Esophagus muscularis mucosa (tissue), 4 donors: ENCODE data around the gene NTRK2. TPM values are rescaled to one million over a fixed set of nuclear protein-coding genes. Genes with fewer than 3 reads are reported as not detected.

Experiments used
- DNase-seq: peaks from one replicate; pipeline ENCODE4 v3.0.0-alpha.2; 2017; ENCODE audit errors: extremely low spot score
- H3K27ac ChIP-seq, 4 donors: fragments of 200-600 bp; sonication (generic); replicated peaks in 1 of 4; 1 replicate in 3 of 4; 2 replicates in 1 of 4; pipeline ENCODE4 v1.5.1; 2016 to 2019; ENCODE audit warnings: mild to moderate bottlenecking in 1 of 4
- H3K27me3 ChIP-seq, 4 donors: fragments of 200-600 bp; sonication (generic); one replicate each; pipeline versions ENCODE4 v1.5.1 to v1.6.0; 2016 to 2019
- H3K36me3 ChIP-seq, 4 donors: fragments of 200-600 bp; sonication (generic); one replicate each; pipeline ENCODE4 v1.5.1; 2016 to 2019
- H3K4me1 ChIP-seq, 4 donors: fragments of 200-600 bp; sonication (generic); one replicate each; pipeline ENCODE4 v1.5.1; 2016 to 2019
- H3K4me3 ChIP-seq, 4 donors: fragments of 200-600 bp; sonication (generic); 1 replicate in 2 of 4; 2 replicates in 2 of 4; pipeline ENCODE4 v1.5.1; 2016 to 2019; ENCODE audit warnings: mild to moderate bottlenecking in 4 of 4, moderate library complexity in 1 of 4
- H3K9me3 ChIP-seq, 4 donors: fragments of 200-600 bp; sonication (generic); 1 replicate in 3 of 4; 2 replicates in 1 of 4; pipeline ENCODE4 v1.5.1; 2016 to 2019
- CTCF ChIP-seq, 3 experiments: fragments of 200-600 bp in 2 of 3; fragments of 450-650 bp in 1 of 3; sonication (generic) in 2 of 3; IDR thresholded peaks; one replicate each; pipeline ENCODE4 v1.5.1; 2017 to 2019; ENCODE audit warnings: antibody characterized with exemption in 3 of 3, mild to moderate bottlenecking in 2 of 3, moderate library complexity in 1 of 3
- EP300 ChIP-seq: sonication (generic); formaldehyde crosslinking; IDR thresholded peaks from one replicate; pipeline ENCODE4 v1.6.1; 2017; ENCODE audit warnings: antibody characterized with exemption
- POLR2A ChIP-seq: fragments of 450-650 bp; IDR thresholded peaks from one replicate; pipeline ENCODE4 v1.6.1; 2017; ENCODE audit warnings: antibody characterized with exemption, moderate library complexity, mild to moderate bottlenecking, low read depth
- POLR2AphosphoS5 ChIP-seq, 2 donors: sonication (generic); formaldehyde crosslinking; IDR thresholded peaks; one replicate each; pipeline ENCODE4 v1.6.1; 2017; ENCODE audit warnings: antibody characterized with exemption in 2 of 2
- WGBS: methylation state at CpG from one replicate; pipeline ENCODE4 v1.1.5; 2018; 5-methylcytosine and 5-hydroxymethylcytosine counted together
- intact Hi-C: fragments of 100-400 bp; cut with DNase I; formaldehyde crosslinking; loops from one replicate; pipeline ENCODE4 v1.15.1; 2023
- total RNA-seq, 4 donors: library from RNA; depleted of rRNA; stranded (reverse); fragments of >200 nt; gene quantifications; one replicate each; pipeline versions ENCODE4 v1.1.0 to v1.2.1, GENCODE V29; 2016

NTRK2 gene
- total RNA-seq, 4 donors from 2014 or later, result 1.2 to 6.3 (median 5.5) TPM

GRCh38 chr9:84966876-84967830 lies 297.6 kb downstream of the NTRK2 start:
- Histone ChIP-seq H3K27ac (no peak overlapping the region), H3K36me3 (no peaks in the 10 kb centered on the region), H3K4me1 (no peaks in the 10 kb centered on the region), H3K27me3 (peaks cover 0 to 9% (median 0%) of the 10 kb centered on the region in 4 donors), H3K9me3 (no peaks in the 10 kb centered on the region), H3K4me3 (no peak overlapping the region)
- TF ChIP-seq POLR2A (no peak), CTCF (IDR thresholded peaks at IDR 0.05) (no peak), POLR2AphosphoS5 (IDR thresholded peaks at IDR 0.05) (no peak), EP300 (no peak)
- no peak for DNase-seq
- intact Hi-C loops, result no loop called here
- WGBS, result 86% methylated on average over 15 of the region's 15 CpGs

- WGBS, result 76% methylated on average over 4 of the region's 4 CpGs
- H3K4me3 ChIP-seq, result no peak overlapping the region
- no peaks in the 10 kb centered on the region for H3K4me1 ChIP-seq
- H3K36me3 ChIP-seq, result no peaks in the 10 kb centered on the region
- TF ChIP-seq CTCF (IDR thresholded peaks at IDR 0.05) (no peak), EP300 (no peak), POLR2A (no peak), POLR2AphosphoS5 (IDR thresholded peaks at IDR 0.05) (no peak)
- peaks cover 0 to 9% (median 0%) of the 10 kb centered on the region in 4 donors for H3K27me3 ChIP-seq
- intact Hi-C loops, result no loop called here
- no peak for DNase-seq
- no peak overlapping the region for H3K27ac ChIP-seq
- H3K9me3 ChIP-seq, result no peaks in the 10 kb centered on the region
Observed at GRCh38 chr9:84969084-84969483, 299.6 kb downstream of the NTRK2 start.

GRCh38 chr9:84969736-84970135 lies 300.2 kb downstream of the NTRK2 start:
- no peak for DNase-seq
- no peak for TF ChIP-seq POLR2A
- TF ChIP-seq POLR2AphosphoS5 (IDR thresholded peaks at IDR 0.05), result no peak
- no peak for TF ChIP-seq CTCF (IDR thresholded peaks at IDR 0.05)
- TF ChIP-seq EP300, result no peak
- H3K9me3 ChIP-seq, result no peaks in the 10 kb centered on the region
- no peaks in the 10 kb centered on the region for H3K36me3 ChIP-seq
- H3K27ac ChIP-seq, result no peak overlapping the region
- H3K4me1 ChIP-seq, result no peaks in the 10 kb centered on the region
- intact Hi-C loops, result no loop called here
- 92% methylated on average over 2 of the region's 2 CpGs for WGBS
- no peak overlapping the region for H3K4me3 ChIP-seq
- H3K27me3 ChIP-seq, result peaks cover 0 to 9% (median 0%) of the 10 kb centered on the region in 4 donors

GRCh38 chr9:84970432-84970831 lies 300.9 kb downstream of the NTRK2 start:
- no peak for TF ChIP-seq CTCF (IDR thresholded peaks at IDR 0.05)
- DNase-seq, result no peak
- 69% methylated on average over 2 of the region's 2 CpGs for WGBS
- Histone ChIP-seq H3K27ac (no peak overlapping the region), H3K36me3 (no peaks in the 10 kb centered on the region), H3K4me3 (no peak overlapping the region), H3K9me3 (no peaks in the 10 kb centered on the region), H3K4me1 (no peaks in the 10 kb centered on the region), H3K27me3 (peaks cover 0 to 9% (median 0%) of the 10 kb centered on the region in 4 donors)
- intact Hi-C loops, result no loop called here
